WTC11 (cell line): ENCODE results near the gene CCDC82.

Source experiments
- CBFB ChIP-seq: sonication (generic); formaldehyde crosslinking; IDR thresholded peaks from 2 replicates; pipeline ENCODE4 v1.8.1; 2022; ENCODE audit warnings: mild to moderate bottlenecking, low read depth, missing genetic modification reagents
- SP1 ChIP-seq: sonication (generic); formaldehyde crosslinking; conservative IDR thresholded peaks from 2 replicates; pipeline ENCODE4 v1.8.1; 2022; ENCODE audit warnings: missing genetic modification reagents
- ZNF232 ChIP-seq: sonication (generic); formaldehyde crosslinking; IDR thresholded peaks from 2 replicates; pipeline ENCODE4 v1.8.0; 2022; ENCODE audit warnings: mild to moderate bottlenecking, missing genetic modification reagents
- ZNF416 ChIP-seq: fragments of 250-450 bp; sonication (Bioruptor Pico); IDR thresholded peaks from 2 replicates; pipeline ENCODE4 v1.9.0; 2021; ENCODE audit warnings: mild to moderate bottlenecking, inconsistent platforms
- TF ChIP-seq, protein P1 (sequence below): sonication (generic); formaldehyde crosslinking; IDR thresholded peaks from 2 replicates; pipeline ENCODE4 v1.8.1; 2022; ENCODE audit warnings: low read depth, mild to moderate bottlenecking, moderate library complexity, missing genetic modification reagents, borderline replicate concordance
- TF ChIP-seq, protein P2 (sequence below): sonication (generic); formaldehyde crosslinking; IDR thresholded peaks from 2 replicates; pipeline ENCODE4 v1.8.0; 2023; ENCODE audit warnings: mild to moderate bottlenecking, missing genetic modification reagents
- TF ChIP-seq, protein P3 (sequence below): fragments of 200-600 bp; IDR thresholded peaks from 2 replicates; pipeline ENCODE4 v1.8.0; 2022; ENCODE audit warnings: antibody characterized with exemption
- TF ChIP-seq, protein P4 (sequence below): sonication (generic); formaldehyde crosslinking; IDR thresholded peaks from 2 replicates; pipeline ENCODE4 v1.8.0; 2022; ENCODE audit warnings: mild to moderate bottlenecking, missing genetic modification reagents

DNA sequence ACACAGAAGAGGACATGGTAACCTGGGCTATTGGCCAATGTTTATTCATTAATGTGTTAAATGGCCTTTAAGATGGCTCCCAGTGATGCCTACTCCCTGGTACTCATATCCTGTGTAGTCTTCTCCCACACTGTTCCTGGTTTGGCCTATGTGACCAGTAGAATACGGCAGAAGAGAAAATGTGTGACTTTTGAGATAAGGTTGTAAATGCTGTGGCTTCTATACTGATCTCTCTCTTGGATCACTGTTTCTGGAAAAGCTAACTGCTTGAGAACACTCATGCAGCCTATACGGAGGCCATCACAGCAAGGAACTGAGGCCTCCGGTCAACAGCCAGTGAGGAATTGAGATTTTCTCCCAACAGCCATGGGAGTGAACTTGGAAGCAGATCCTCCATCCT, 70.9 kb downstream of the CCDC82 start:
- no peak for TF ChIP-seq ZNF232 (CRISPR knock-in tag)
- TF ChIP-seq, protein P1, sequence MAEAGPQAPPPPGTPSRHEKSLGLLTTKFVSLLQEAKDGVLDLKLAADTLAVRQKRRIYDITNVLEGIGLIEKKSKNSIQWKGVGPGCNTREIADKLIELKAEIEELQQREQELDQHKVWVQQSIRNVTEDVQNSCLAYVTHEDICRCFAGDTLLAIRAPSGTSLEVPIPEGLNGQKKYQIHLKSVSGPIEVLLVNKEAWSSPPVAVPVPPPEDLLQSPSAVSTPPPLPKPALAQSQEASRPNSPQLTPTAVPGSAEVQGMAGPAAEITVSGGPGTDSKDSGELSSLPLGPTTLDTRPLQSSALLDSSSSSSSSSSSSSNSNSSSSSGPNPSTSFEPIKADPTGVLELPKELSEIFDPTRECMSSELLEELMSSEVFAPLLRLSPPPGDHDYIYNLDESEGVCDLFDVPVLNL (CRISPR knock-in tag), result no peak
- no peak for TF ChIP-seq CBFB (CRISPR knock-in tag)
- no peak for TF ChIP-seq SP1 (CRISPR knock-in tag)
- TF ChIP-seq, protein P2, sequence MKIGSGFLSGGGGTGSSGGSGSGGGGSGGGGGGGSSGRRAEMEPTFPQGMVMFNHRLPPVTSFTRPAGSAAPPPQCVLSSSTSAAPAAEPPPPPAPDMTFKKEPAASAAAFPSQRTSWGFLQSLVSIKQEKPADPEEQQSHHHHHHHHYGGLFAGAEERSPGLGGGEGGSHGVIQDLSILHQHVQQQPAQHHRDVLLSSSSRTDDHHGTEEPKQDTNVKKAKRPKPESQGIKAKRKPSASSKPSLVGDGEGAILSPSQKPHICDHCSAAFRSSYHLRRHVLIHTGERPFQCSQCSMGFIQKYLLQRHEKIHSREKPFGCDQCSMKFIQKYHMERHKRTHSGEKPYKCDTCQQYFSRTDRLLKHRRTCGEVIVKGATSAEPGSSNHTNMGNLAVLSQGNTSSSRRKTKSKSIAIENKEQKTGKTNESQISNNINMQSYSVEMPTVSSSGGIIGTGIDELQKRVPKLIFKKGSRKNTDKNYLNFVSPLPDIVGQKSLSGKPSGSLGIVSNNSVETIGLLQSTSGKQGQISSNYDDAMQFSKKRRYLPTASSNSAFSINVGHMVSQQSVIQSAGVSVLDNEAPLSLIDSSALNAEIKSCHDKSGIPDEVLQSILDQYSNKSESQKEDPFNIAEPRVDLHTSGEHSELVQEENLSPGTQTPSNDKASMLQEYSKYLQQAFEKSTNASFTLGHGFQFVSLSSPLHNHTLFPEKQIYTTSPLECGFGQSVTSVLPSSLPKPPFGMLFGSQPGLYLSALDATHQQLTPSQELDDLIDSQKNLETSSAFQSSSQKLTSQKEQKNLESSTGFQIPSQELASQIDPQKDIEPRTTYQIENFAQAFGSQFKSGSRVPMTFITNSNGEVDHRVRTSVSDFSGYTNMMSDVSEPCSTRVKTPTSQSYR, result no peak
- TF ChIP-seq, protein P3, sequence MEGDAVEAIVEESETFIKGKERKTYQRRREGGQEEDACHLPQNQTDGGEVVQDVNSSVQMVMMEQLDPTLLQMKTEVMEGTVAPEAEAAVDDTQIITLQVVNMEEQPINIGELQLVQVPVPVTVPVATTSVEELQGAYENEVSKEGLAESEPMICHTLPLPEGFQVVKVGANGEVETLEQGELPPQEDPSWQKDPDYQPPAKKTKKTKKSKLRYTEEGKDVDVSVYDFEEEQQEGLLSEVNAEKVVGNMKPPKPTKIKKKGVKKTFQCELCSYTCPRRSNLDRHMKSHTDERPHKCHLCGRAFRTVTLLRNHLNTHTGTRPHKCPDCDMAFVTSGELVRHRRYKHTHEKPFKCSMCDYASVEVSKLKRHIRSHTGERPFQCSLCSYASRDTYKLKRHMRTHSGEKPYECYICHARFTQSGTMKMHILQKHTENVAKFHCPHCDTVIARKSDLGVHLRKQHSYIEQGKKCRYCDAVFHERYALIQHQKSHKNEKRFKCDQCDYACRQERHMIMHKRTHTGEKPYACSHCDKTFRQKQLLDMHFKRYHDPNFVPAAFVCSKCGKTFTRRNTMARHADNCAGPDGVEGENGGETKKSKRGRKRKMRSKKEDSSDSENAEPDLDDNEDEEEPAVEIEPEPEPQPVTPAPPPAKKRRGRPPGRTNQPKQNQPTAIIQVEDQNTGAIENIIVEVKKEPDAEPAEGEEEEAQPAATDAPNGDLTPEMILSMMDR, result no peak
- TF ChIP-seq, protein P4, sequence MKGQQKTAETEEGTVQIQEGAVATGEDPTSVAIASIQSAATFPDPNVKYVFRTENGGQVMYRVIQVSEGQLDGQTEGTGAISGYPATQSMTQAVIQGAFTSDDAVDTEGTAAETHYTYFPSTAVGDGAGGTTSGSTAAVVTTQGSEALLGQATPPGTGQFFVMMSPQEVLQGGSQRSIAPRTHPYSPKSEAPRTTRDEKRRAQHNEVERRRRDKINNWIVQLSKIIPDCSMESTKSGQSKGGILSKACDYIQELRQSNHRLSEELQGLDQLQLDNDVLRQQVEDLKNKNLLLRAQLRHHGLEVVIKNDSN (CRISPR knock-in tag), result no peak
- TF ChIP-seq ZNF416 (CRISPR knock-in tag), result no peak
